Erythroblast (primary cell): Measurements from ENCODE around the gene STOML1.

Experiments
- DNase-seq, 2 experiments: peaks; one replicate each; lab custom pipeline; 2025; lab: John Stamatoyannopoulos, UW
- GATA1 ChIP-seq: IDR thresholded peaks from 2 replicates; pipeline ENCODE4 v1.6.1; 2011; ENCODE audit warnings: low read depth, mild to moderate bottlenecking, control low read depth, low read length, moderate library complexity
- POLR2A ChIP-seq: IDR thresholded peaks from 2 replicates; pipeline ENCODE4 v1.6.1; 2011; ENCODE audit warnings: mild to moderate bottlenecking, low read length

The STOML1 gene

GRCh38 chr15:74006774-74007639 lies 14.9 kb upstream of the STOML1 start:
- no peak for TF ChIP-seq POLR2A
- TF ChIP-seq GATA1 = no peak
- no peak for DNase-seq

DNA sequence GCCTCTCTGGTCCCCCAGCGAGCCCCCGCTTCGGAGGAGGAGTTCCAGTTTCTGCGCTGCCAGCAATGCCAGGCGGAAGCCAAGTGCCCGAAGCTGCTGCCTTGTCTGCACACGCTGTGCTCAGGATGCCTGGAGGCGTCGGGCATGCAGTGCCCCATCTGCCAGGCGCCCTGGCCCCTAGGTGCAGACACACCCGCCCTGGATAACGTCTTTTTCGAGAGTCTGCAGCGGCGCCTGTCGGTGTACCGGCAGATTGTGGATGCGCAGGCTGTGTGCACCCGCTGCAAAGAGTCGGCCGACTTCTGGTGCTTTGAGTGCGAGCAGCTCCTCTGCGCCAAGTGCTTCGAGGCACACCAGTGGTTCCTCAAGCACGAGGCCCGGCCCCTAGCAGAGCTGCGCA lies 5.9 kb upstream of the STOML1 start:
- no peak for TF ChIP-seq POLR2A
- TF ChIP-seq GATA1 = no peak
- DNase-seq = no peak

- peak; percentile 35 to 56 for DNase-seq
- TF ChIP-seq GATA1 = no peak
- TF ChIP-seq POLR2A = peak; percentile 31
Measured at GRCh38 chr15:73996939-73997338, 4.8 kb upstream of the STOML1 start.

DNA sequence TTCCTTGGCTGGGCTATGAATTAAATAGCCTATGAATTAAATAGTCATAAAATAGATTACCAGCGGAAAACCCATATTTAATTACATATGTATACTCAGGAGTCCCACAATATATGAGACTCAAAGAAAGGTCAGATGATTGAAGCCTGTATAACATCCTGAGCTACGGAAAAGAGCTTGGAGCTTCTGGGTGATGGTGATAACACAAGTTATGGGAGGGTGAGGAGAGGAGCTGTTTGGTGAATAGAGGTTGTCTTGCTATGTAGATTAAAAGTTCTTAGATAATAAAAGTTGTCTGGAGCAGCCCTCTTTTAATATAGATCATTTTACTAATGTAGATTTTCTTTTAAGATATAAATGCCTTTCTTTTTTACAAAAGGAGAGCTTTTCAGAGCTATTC lies 4.2 kb upstream of the STOML1 start:
- TF ChIP-seq GATA1 = no peak
- no peak for TF ChIP-seq POLR2A
- DNase-seq = peak; percentile 61 to 82

- DNase-seq = peak; percentile 56 to 66
- TF ChIP-seq POLR2A (no peak), GATA1 (no peak)
Measured at GRCh38 chr15:73994912-73995622, 3.0 kb upstream of the STOML1 start.

- DNase-seq = peak; percentile 96 to 97
- TF ChIP-seq POLR2A (peak; percentile 58), GATA1 (no peak)
Measured at GRCh38 chr15:73994413-73994883, 2.4 kb upstream of the STOML1 start, which contains the start of gene PML. Gene PML, plus strand, starts transcription at chr15:73994716. Its CDS starts 97 bp downstream, at chr15:73994813.

DNA sequence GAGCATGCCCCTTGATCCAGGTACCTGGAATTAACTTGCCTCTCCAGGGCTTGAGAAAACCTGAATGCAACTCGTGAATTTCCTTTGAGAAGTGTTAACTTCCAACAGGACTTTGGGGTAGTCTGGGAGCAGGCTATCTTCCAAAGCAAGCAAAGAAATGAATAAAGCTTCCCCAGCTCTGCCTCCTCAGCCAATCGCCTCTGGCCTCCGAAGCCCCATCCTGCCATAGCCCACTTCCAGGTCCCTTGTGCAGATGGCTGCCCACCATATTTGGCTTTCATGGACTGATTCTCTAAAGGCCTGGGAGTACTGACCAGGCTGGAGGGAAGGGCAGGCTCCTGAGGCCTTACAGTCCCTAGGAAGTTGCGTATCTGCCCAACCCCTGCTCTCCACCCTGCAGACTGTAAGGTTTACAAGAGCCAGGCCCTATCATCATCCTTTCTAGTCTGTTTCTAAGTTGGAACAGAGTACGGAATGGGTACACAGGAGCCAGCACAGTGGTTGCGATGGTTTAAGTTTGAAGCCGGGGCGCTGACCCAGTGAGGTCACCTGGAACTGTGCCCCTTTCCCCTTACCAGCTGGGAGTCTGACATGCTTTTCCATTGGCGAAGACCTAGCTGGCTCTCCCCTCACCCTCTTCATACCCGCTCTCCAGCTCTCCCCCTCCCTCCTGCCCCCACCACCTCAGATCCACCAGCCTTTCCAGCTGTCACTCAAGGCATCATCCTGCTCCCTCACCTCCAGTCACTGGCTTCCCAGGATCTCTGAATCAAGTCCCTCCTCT lies 1.3 kb upstream of the STOML1 start:
- TF ChIP-seq POLR2A = no peak
- TF ChIP-seq GATA1 = no peak

DNA sequence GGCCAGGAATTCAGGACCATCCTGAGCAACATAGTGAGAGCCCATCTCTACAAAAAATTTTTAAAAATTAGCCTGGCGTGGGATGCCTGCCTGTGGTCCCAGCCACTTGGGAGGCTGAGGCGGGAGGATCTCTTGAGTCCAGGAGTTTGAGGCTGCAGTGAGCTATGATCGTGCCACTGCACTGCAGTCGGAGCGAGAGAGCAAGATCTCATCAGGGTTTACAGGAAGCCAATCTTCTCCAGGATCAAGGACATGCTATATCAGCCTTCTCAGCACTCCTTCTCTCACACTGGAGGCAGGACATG lies 451 bp upstream of the STOML1 start:
- TF ChIP-seq POLR2A (no peak), GATA1 (no peak)
- DNase-seq = peak; percentile 46 to 65

More for the DNA sequence above, 1.3 kb upstream of the STOML1 start:
- DNase-seq = peak in 1 of 2 experiments; percentile 20

GRCh38 chr15:73991260-73991659 lies 835 bp downstream of the STOML1 start:
- TF ChIP-seq GATA1 = no peak
- TF ChIP-seq POLR2A = no peak

DNA sequence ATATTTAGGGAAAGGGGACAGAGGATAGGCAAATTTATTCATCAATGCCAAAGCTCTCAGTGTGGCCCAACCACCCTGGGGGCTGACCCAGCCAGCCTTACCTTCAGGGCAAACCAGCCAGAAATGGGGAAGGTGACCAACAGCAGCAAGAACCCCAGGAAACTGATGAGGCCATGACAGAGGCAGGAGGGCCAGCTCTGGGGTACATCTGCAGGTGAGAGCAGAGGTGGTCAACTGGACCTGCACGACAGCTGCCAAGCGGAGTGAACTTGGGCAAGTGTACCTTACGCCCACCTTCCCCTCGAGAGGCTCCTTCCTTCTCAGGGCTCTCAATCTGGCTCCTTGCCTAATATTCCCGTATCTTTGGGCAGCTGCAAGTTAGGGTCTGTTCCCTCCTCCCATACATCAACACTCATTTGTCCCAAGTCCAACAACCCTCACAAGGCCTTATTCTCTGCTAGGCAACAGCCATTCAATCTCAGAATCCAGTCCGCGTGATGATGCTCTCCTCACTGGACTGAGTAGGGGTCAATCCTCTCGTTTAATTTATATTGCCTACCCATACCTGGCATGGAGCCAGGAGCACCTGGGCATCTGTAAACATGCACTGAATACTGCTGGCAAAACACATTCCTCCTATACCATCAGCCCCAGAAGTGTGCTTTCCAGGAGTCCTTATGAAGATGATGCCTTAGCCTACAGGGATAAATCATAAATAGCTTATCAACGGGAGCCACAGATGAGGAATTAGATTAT lies 1.7 kb downstream of the STOML1 start:
- no peak for TF ChIP-seq GATA1
- no peak for TF ChIP-seq POLR2A
- no peak for DNase-seq

More at GRCh38 chr15:73991260-73991659, 835 bp downstream of the STOML1 start:
- DNase-seq = no peak

GRCh38 chr15:73989001-73989798 lies 2.9 kb downstream of the STOML1 start:
- no peak for DNase-seq
- TF ChIP-seq POLR2A (no peak), GATA1 (no peak)

GRCh38 chr15:73988445-73988969 lies 3.6 kb downstream of the STOML1 start:
- no peak for DNase-seq
- TF ChIP-seq POLR2A (no peak), GATA1 (no peak)
